HG03108 (cell line): ENCODE data around the gene LDB2.

ENCODE experiments used
- ATAC-seq: cut with Tn5 transposase; IDR thresholded peaks from one replicate; pipeline ENCODE4 v1.9.1; 2021; ENCODE audit warnings: moderate library complexity; ENCODE audit not compliant: unreplicated experiment

Gene LDB2

DNA sequence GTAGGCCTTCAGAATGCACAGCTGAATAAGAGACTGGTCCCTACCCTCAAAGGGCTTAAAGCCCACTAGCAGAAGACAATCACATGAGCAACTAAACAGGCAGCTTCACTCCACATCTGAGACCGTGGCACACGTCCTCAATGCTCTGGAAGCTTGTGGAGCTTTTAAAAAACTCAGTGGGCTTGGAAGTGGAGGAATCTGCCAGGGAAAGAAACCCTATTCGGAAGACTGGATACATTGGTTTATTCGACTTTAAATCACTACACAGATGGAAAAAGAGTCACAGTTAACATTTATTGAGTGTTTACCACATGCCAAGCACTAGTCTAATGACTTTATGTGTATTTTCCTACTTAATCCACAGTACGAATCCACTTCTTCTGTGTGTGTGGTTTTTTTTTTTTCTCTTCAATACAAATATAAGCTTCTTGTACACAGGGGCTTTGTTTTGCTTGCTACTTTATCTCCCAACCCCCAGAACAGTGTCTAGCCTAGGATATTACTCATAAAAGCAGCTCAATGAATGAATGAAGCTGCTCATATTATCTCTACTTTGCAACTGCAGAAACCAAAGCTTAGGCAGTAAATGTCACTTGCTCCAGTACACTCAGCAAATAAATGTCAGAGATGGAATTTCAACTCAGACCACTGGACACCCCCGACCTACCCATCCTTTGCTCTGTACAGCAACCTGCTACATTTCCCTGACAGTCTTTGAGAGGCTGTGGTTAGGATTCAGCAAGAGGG lies 137.7 kb downstream of the LDB2 start:
- ATAC-seq, result no peak

DNA sequence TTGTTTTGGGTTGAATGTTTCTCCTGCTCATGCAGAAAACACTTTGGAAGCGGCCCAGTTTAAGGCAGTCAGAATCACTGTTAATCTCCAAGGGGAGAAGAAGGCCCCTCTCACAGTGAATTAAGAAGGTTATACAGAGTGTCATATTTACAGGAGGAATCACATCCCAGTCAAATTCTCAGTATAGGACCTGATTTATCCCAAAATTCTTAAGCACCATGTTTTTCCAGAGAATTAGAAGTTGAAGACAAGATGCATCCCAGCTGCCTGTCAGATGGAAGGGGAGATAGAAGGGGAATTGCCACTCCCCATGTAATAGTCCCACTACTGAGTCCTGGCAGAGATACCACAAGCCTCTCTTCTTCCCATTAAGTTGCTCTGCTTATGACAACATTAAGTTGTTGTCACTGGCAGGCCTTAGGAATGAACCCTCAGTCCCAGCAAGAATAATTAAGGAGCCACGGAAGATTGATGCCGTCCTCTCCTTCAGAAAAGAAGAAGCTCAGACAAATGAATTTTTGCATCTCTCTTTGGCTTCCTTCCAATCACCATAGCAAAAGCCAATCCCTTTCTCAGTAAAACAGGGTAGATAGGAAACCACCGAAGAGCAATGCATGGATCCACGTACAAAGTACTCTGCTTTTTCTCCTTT lies 138.4 kb downstream of the LDB2 start:
- no peak for ATAC-seq

DNA sequence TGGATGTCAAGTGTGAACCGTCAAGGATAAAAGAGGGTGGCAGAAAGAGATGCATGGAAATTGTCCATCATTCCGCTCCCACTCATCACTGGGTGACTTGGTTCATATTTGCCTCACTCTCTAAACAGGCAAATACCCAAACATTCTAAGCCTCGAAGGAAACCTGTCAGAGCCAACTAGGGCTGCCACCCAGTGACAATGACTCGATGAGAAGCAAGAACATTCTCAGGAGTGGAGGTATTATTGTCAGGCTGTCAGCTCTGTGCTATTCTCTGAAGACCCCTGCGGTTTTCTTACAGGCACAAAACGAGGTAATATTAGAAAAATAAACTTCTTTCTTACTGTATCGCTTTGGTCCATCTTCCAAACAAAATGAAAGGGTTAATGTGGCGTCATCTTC lies 139.6 kb downstream of the LDB2 start:
- no peak for ATAC-seq

DNA sequence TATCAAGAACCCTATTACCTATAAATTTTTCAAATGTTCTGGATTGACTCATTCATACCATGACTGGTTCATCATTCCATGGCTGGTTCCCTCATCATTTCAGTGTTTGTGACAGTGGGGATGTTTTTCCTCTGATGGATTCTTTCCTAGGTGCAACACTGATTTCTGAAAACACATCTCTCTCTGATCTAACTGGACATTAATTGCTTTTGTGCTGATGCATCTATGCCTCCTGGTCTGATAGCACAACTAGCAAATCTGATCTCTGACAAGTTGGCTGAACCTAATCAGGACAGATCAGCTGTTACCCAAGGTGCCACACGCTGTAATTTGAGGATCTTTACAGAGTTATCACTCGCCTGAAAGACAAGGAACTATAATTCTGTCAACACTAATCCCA lies 140.2 kb downstream of the LDB2 start:
- ATAC-seq, result no peak

DNA sequence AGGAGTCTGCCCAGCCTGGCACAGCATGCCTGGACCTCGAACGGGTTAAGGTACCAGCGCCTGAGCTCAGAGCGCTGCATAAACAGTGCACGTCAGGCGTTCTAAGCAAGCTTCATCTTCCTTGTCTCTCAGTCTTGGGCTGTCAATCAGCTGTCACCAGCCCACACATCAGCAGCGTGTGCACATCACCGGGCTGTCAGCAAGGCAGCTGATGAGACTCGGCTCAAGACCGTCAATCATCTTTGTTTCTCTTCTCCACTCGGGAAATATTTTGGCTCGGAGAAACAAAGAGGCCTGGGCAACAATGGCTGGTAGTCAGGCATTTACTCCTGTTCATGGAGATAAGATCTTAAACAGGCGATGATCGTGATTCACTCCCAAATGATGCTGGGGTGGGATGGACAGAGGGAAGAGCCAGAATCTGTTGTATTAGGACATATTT lies 141.3 kb downstream of the LDB2 start:
- no peak for ATAC-seq

DNA sequence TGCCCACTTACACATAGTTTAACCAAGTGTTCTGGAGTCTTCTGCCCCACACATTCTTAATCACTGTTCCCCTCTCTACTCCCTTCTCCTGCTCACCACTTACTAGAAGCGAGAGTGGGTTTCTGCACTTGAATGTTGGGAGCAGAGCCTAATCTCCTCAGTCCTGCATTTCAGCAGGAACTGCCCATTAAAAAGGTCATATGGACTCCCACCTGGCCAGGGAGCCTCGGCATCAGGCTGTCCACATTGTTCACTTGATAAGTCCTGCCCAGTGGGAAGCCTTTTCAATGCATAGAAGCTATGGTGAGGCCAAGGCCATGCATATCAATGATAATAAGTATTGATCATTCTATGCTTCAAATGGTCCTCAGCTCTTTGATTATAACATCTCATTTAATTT lies 144.3 kb downstream of the LDB2 start:
- no peak for ATAC-seq

DNA sequence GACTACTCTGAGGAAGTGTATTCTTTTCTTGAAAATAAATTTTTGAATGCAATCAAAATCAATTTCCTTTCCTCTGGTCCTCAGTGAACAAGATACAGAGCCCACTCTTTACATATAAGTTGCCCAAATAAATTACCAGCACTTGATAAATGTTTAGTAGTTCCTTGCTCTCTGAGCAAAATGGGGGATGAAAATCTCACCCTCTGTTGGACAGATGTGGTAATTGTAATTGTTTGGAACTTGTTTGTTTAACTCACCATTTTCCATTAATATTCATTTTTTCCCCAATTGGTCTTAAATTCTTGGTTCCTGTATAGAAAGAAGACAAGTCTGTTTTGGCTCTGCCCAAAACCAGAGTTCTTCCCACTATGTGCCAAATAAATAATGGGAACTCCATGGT lies 146.3 kb downstream of the LDB2 start:
- ATAC-seq, result no peak

DNA sequence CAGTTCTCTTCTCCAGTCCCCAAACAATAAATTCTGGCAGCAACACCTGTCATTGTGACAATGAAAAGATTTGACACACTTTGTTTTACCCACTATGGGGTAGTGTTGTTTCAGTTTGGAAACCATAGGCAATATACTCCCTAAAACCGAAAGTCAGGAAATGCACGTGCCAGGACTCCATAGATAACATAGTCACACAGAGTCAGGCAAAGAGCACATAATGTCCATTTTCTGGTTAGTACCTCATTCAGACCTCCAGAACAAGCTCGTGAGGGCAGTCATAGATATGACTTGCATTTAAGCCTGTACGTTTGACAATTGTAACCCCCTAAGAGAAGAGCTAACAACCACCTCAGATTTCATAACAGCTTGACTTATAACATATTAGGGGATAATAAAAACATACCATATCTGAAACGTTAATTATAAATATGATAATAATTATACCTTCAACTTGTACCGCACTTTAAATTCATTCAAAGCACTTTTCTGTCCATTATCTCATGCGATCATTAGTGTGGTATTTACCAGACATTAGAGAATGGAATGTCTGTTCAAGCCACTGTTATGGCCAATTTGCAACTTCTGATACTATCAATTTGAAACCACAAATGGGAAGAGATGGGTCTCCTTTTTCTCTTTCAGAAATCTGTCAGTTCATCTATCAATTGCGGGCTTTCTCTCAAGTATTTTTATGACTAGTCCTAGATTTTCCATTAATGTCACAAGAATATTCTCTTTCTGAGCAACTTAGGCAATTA lies 147.4 kb downstream of the LDB2 start:
- ATAC-seq, result no peak

DNA sequence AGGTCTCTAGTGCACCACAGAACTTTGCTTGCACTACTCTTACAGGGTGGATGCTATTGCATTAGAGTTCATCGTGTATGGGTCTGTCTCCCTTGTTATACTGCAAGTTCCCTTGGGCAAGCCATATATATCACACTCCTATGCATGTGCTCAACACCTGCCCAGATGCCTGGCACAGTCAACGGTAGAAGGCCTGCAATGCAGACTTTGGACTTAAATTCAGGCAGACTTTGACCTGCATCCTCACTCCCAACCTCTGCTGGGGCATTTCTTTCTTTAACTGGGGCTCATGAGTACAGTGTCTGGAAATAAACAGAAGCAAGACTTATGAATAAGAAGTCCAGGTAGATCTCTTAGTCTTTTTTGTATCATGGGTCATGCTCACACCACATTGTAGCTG lies 148.2 kb downstream of the LDB2 start:
- ATAC-seq, result no peak

DNA sequence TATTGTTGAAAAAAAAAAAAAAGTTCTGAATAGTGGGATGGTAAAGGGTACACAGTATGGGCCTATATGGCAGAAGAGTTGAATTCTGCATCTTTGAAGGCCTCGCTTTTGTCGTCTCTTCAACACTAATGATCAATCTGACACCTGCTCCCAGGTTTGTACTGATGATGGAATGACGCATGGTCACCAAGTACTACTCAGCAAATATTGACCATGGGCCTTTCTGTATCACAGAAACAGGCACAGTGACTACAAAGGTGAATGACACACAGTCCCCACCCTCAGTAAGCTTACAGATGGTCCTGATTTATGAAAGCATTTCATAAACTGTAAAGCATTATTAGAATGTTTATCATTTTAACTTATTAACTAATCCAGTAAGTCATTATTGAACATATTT lies 152.6 kb downstream of the LDB2 start:
- ATAC-seq, result no peak

DNA sequence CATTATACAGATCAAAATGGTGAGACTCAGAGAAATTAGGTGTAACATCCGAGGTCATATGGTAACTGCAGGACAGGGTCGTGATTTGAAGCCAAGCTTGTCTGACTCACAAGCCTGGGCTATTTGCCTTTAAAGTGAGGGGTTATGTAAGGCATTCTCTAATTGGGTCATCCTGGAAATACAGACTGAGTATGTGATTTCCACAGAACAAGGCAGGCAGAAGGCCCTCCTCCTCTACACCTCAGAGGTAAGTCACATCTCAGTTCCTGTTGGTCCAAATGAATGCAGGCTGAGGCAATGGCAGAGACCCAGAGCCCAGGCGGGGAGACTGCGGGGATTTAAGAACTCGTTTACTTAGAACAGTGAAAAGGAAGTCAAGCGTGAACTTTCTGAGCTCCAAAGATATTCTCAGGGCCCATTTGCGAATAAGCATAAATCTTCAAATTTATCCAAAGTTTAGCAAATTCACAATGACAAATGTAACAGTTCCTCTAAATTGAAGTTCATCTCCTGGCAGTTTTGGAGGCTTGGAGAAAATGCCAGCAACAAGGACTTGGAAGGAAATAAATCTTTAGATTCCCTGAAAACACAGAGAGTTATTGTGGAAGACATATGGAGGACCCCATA lies 153.3 kb downstream of the LDB2 start:
- ATAC-seq, result no peak

DNA sequence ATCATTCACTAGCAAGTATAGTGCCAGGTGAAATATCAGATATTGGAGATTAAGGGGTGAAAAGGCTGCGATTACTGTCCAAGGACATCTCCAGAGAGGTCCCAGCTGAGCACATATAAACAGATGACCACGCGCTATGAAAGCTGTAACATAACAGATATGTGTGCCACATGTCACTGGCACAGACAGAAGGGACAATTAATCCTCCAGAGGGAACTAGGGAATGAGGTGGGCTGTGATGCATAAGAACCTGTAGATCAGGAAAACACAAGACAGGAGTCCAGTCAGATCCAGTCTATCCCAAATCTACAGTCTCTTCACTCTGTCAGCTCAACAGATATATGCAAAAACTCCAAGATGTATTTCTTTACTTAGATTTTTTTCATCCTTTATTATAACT lies 157.2 kb downstream of the LDB2 start:
- no peak for ATAC-seq

DNA sequence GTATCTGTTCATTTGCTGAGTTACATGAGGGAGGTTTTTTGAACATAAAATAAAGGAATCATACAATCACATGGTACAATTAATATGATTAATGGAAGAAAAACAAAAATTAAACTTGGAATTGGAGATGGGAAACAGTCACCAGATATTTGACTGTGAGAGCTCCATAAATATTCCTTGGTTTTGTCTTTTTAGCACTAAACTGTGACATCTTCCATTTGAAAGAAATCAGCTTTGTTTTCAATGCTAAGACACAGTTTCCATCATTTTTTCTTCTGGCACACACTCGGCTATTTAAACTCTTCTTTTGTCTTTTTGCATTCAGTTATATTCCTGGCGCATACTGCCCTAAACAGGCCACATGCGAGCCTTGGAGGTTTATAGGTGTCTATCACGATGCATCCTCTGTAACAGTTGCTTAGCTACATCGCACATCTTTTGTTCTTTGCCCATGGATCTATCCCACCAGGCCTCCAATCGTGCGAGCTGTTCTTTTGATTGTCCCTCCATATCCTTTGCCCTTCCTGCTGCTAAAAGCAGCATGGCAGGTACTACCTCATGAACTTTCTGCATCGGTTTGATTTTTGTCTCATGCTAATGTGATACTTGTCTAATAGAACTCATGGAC lies 158.3 kb downstream of the LDB2 start:
- ATAC-seq, result no peak

DNA sequence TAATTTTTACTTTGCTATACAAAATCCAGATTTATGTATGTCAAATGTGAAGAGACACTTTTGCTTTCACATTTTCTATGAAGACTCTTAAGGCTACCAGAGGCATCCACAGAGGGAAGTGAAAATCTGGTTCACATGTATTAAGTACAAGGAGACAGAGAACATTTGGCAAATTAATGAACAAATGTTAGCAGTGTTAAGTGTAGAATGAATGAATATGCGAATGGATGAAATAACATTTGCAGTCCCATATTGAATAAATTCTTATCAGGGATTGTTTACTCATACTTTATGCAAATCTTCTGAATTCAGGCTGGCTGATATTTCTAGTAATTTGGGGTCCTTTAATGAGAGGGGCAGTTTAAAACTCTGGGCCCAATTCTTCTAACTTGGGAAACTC lies 159.9 kb downstream of the LDB2 start:
- no peak for ATAC-seq

DNA sequence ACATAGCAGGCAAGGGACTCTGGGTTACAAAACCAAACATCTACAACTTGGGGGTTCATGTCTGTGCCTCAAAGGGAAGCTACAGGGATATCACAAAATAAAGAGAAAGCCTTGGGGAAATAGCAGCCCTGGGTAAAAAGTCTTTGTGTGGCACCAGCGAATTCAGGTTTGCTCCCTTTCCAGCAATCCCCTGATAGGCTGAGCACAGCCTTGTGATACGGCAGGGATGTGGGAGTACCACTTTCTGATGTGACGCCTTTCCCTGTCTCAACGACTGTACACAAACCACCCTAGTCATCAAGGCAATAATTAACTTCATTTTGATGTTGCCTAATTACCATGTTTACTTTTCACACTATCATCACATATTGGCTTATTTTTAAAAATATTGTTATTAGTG lies 164.9 kb downstream of the LDB2 start:
- no peak for ATAC-seq

DNA sequence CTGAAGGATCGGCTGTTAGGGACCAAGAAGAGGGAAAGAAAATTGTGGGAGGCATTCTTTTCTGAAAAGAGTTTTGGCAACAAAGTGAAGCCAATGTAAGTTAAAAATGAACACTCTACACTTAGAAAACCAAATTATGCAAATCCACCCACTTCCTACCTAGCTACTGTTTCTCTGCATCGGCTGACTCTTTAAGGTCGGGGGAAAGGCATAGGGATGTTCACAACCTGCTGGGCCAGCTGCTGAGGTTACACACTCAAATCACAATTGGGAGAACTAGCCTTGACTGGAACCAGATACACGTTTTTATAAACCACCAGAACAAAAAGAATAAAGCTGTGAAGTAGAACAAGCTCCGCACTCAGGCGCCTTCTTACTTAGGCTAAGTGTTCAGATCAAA lies 165.7 kb downstream of the LDB2 start:
- no peak for ATAC-seq

DNA sequence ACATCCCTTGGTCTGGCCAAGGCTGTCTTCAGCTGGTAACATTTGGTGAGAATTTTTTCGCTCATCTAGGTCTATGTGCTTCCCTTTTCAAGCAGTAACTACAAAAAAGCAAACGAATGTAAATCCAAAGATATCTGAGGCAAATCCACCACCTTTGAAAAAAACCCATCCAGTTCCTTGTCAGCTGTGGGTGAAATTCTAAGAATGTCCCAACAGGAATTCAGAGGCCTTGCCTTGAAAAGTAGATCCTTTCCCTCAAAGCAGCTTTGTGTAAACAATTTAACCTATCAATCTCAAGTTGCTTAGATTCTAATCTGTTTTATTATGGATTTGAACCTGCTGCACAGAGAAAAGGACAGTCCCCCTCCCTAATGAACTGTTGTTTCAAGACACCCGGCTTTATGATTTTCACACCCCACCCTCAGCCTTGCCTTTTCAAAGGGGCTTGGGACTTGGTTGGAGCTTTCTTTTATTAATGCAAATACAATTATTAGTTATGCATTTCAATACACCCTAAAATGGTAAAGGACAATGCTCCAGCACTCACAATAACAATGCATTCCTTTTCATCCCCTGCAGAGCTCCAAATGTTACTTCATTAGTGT lies 166.6 kb downstream of the LDB2 start:
- ATAC-seq, result no peak

DNA sequence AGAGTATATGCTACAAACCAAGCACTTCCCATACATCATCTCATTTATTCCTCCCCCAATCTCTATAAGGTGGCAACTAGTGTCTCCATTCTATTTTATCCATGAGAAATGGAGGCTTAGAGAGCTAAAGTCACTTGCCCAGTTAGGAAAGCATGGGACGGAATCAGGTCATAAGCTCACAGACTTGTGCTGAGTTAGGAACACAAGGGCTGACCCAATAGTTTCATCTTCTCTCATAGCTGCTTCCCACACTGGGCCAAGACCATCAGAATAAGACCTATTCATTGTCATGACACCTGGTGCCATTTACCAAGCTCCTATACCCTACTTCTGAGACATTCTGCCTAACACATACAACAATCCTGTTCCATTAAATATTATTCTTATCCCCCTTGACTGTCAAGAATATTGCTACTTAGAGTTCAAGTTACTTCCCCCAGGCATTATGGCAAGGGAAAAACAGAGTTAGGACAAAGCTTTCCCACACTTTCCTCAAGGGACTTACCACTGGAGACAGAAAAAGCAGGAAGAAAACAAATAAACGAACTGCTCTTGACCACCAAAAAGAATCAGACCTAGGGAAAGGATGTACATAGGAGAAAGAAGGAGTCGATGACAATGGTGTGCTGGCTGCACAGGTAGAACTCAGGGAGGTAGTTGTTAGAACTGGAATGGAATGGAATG lies 167.8 kb downstream of the LDB2 start:
- no peak for ATAC-seq

DNA sequence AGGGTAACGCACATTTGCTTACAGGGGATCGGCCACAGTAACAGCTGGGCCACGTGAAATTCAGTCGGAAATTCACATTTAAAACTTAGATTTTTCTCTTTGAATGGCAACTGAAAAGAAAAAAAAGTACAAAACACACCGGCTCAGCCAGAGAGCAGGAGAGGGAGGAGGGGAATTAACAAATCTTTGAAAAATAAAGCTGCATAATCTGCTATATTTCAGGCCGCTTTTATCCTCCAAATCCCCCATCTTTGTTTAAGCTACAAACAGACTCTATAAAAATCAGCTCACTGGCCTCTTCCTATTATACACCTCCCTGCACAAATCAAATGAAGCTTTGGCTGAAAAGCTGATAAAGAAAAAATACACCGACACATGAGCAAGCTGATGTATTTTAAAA lies 169.1 kb downstream of the LDB2 start:
- no peak for ATAC-seq

DNA sequence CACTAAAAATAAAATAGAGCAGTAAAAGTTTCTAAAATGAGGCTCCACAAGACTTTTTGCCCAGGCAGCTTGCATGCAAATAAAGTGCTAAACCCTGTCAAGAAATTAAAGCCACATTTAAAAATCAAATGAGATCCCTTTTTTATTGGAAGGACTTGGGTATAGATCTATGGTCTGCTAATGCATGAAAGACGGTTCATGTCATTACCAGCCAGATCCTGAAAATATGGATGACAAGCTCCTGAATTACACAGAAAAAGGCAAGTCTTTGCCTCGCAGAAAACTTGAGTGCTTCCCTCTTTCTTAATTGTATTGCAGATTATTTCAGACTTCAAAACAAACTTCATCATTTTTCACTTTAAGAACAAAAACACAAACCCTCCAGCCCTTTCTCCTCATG lies 169.6 kb downstream of the LDB2 start:
- ATAC-seq, result no peak
